Duodenal mucosa (tissue), 2 donors: ENCODE data around the gene CAMSAP3.
A peak's percentile ranks its signal among the peaks of the same experiment; 100 is the strongest.

Experiments
- H3K27ac ChIP-seq: one replicate; pipeline ENCODE4 v1.7.0; 2013; ENCODE audit warnings: low read depth, low read length
- H3K27me3 ChIP-seq, 2 donors: one replicate each; pipeline ENCODE4 v1.7.0; 2013; ENCODE audit warnings: low read length in 2 of 2, control low read depth in 1 of 2; ENCODE audit not compliant: insufficient read depth in 2 of 2, control insufficient read depth in 1 of 2
- H3K36me3 ChIP-seq, 2 donors: one replicate each; pipeline ENCODE4 v1.7.0; 2013; ENCODE audit warnings: low read length in 2 of 2, control low read depth in 1 of 2; ENCODE audit not compliant: insufficient read depth in 2 of 2, control insufficient read depth in 1 of 2
- H3K4me1 ChIP-seq, 2 donors: one replicate each; pipeline ENCODE4 v1.7.0; 2013; ENCODE audit warnings: low read length in 2 of 2, control low read depth in 1 of 2; ENCODE audit not compliant: insufficient read depth in 2 of 2, control insufficient read depth in 1 of 2
- H3K4me3 ChIP-seq, 2 donors: one replicate each; pipeline ENCODE4 v1.7.0; 2013; ENCODE audit warnings: low read length in 2 of 2, low read depth in 1 of 2
- H3K9ac ChIP-seq, 2 donors: one replicate each; pipeline ENCODE4 v1.7.0; 2013; ENCODE audit warnings: low read length in 2 of 2, low read depth in 1 of 2
- H3K9me3 ChIP-seq, 2 donors: one replicate each; pipeline ENCODE4 v1.7.0; 2013; ENCODE audit warnings: low read length in 2 of 2, control low read depth in 1 of 2; ENCODE audit not compliant: control insufficient read depth in 1 of 2

The CAMSAP3 gene

GRCh38 chr19:7647156-7647555, 51.5 kb downstream of the CAMSAP3 start:
- no peaks in the 10 kb centered on the region for H3K9me3 ChIP-seq
- H3K4me1 ChIP-seq, result peaks cover under 1 to 1% of the 10 kb centered on the region in 2 donors
- no peak overlapping the region for H3K27ac ChIP-seq
- H3K9ac ChIP-seq, result no peak overlapping the region
- H3K27me3 ChIP-seq, result no peaks in the 10 kb centered on the region
- no peak overlapping the region for H3K4me3 ChIP-seq
- H3K36me3 ChIP-seq, result peaks cover 0 to 25% of the 10 kb centered on the region in 2 donors

GRCh38 chr19:7648265-7649014, 52.8 kb downstream of the CAMSAP3 start:
- Histone ChIP-seq H3K27ac (no peak overlapping the region), H3K27me3 (no peaks in the 10 kb centered on the region)

GRCh38 chr19:7650148-7650547, 54.5 kb downstream of the CAMSAP3 start:
- Histone ChIP-seq H3K9ac (no peak overlapping the region), H3K36me3 (peaks cover 0 to 8% of the 10 kb centered on the region in 2 donors), H3K27me3 (no peaks in the 10 kb centered on the region), H3K27ac (no peak overlapping the region), H3K9me3 (no peaks in the 10 kb centered on the region), H3K4me1 (peaks cover 3 to 4% of the 10 kb centered on the region in 2 donors), H3K4me3 (no peak overlapping the region)

More at GRCh38 chr19:7648265-7649014, 52.8 kb downstream of the CAMSAP3 start:
- Histone ChIP-seq H3K4me3 (no peak overlapping the region), H3K36me3 (peaks cover 0 to 16% of the 10 kb centered on the region in 2 donors), H3K9me3 (no peaks in the 10 kb centered on the region), H3K4me1 (peaks cover 3 to 4% of the 10 kb centered on the region in 2 donors), H3K9ac (no peak overlapping the region)

- peak overlapping the region; percentile 35 to 63 for H3K4me3 ChIP-seq
- H3K36me3 ChIP-seq, result peaks cover 0 to 3% of the 10 kb centered on the region in 2 donors
- H3K27me3 ChIP-seq, result no peaks in the 10 kb centered on the region
- peak overlapping the region; percentile 10 for H3K27ac ChIP-seq
- H3K4me1 ChIP-seq, result peaks cover 3 to 4% of the 10 kb centered on the region in 2 donors
- peak overlapping the region; percentile 33 to 51 for H3K9ac ChIP-seq
- no peaks in the 10 kb centered on the region for H3K9me3 ChIP-seq
Observed at GRCh38 chr19:7652061-7652641, 56.5 kb downstream of the CAMSAP3 start.

- H3K27ac ChIP-seq, result no peak overlapping the region
- no peaks in the 10 kb centered on the region for H3K36me3 ChIP-seq
- H3K4me3 ChIP-seq, result no peak overlapping the region
- no peaks in the 10 kb centered on the region for H3K27me3 ChIP-seq
- peaks cover 3 to 4% of the 10 kb centered on the region in 2 donors for H3K4me1 ChIP-seq
- no peaks in the 10 kb centered on the region for H3K9me3 ChIP-seq
- H3K9ac ChIP-seq, result no peak overlapping the region
Observed at GRCh38 chr19:7654401-7654800, 58.7 kb downstream of the CAMSAP3 start.

GRCh38 chr19:7655581-7655980, 59.9 kb downstream of the CAMSAP3 start:
- no peak overlapping the region for H3K9ac ChIP-seq
- peaks cover 3 to 4% of the 10 kb centered on the region in 2 donors for H3K4me1 ChIP-seq
- H3K27ac ChIP-seq, result no peak overlapping the region
- H3K9me3 ChIP-seq, result no peaks in the 10 kb centered on the region
- no peak overlapping the region for H3K4me3 ChIP-seq
- no peaks in the 10 kb centered on the region for H3K36me3 ChIP-seq
- H3K27me3 ChIP-seq, result no peaks in the 10 kb centered on the region

- Histone ChIP-seq H3K27me3 (no peaks in the 10 kb centered on the region), H3K9ac (no peak overlapping the region), H3K4me1 (peaks cover 2% of the 10 kb centered on the region in 2 donors), H3K4me3 (no peak overlapping the region), H3K9me3 (no peaks in the 10 kb centered on the region), H3K36me3 (no peaks in the 10 kb centered on the region), H3K27ac (no peak overlapping the region)
Observed at GRCh38 chr19:7657131-7657751, 61.6 kb downstream of the CAMSAP3 start.

GRCh38 chr19:7658219-7658686, 62.6 kb downstream of the CAMSAP3 start:
- H3K4me3 ChIP-seq, result no peak overlapping the region
- no peaks in the 10 kb centered on the region for H3K27me3 ChIP-seq
- no peak overlapping the region for H3K9ac ChIP-seq
- H3K9me3 ChIP-seq, result no peaks in the 10 kb centered on the region
- no peaks in the 10 kb centered on the region for H3K36me3 ChIP-seq
- H3K27ac ChIP-seq, result no peak overlapping the region
- H3K4me1 ChIP-seq, result no peaks in the 10 kb centered on the region

- H3K27me3 ChIP-seq, result no peaks in the 10 kb centered on the region
Observed at GRCh38 chr19:7661744-7662538, 66.3 kb downstream of the CAMSAP3 start.

More at GRCh38 chr19:7661744-7662538, 66.3 kb downstream of the CAMSAP3 start:
- no peak overlapping the region for H3K27ac ChIP-seq
- no peaks in the 10 kb centered on the region for H3K4me1 ChIP-seq
- H3K9ac ChIP-seq, result no peak overlapping the region
- no peaks in the 10 kb centered on the region for H3K9me3 ChIP-seq
- no peaks in the 10 kb centered on the region for H3K36me3 ChIP-seq
- H3K4me3 ChIP-seq, result no peak overlapping the region
